ENCODE data around the gene ABHD14A. TPM values are rescaled to one million over a fixed set of nuclear protein-coding genes. Genes with fewer than 3 reads are reported as not detected.

Gene ABHD14A
- total and polyA plus RNA-seq, 10 donors: 8.7 to 26.7 (median 15.0) TPM

DNA sequence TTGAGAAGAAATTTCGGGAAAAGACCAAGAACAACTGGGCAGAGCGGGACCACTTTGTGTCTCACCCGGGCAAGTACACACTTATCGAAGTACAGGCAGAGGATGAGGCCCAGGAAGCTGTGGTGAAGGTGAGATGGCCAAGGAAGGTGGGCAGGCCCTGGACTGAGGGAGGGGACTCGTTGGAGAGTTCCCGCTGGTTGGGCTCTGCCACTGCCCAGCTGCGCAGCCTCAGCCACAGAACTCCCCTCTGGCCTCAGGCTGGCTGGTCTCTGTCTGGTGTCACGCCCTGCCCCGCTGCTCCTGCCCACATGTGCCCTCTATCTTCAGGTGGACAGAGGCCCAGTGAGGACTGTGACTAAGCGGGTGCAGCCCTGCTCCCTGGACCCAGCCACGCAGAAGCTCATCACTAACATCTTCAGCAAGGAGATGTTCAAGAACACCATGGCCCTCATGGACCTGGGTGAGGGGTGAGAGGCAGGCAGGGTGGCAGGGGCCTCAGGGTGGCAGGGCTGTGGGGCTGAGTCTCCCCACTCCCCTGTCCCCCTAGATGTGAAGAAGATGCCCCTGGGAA, 30.3 kb upstream of the ABHD14A start:
- intact Hi-C loops (cut with DNase I; ENCODE audit: low total_unique reads): loop anchor here (5.0 to 10.0 kb wide), 2 partner anchors 50 to 198 kb away; partner anchors contain the start of gene RPL29
- no peaks in the 10 kb centered on the region for H3K27me3 ChIP-seq (replicated peaks in 1 of 7)
- no peak overlapping the region for H3K4me3 ChIP-seq
- peak; percentile 74 for DNase-seq
- WGBS, 5 donors: 85 to 95% (median 87%) methylated on average over 9 to 11 of the region's 11 CpGs
- H3K36me3 ChIP-seq: peaks cover 0 to 50% (median 9%) of the 10 kb centered on the region in 6 donors
- no peak overlapping the region for H3K27ac ChIP-seq
- H3K9me3 ChIP-seq: no peaks in the 10 kb centered on the region
- TF ChIP-seq, protein P1, sequence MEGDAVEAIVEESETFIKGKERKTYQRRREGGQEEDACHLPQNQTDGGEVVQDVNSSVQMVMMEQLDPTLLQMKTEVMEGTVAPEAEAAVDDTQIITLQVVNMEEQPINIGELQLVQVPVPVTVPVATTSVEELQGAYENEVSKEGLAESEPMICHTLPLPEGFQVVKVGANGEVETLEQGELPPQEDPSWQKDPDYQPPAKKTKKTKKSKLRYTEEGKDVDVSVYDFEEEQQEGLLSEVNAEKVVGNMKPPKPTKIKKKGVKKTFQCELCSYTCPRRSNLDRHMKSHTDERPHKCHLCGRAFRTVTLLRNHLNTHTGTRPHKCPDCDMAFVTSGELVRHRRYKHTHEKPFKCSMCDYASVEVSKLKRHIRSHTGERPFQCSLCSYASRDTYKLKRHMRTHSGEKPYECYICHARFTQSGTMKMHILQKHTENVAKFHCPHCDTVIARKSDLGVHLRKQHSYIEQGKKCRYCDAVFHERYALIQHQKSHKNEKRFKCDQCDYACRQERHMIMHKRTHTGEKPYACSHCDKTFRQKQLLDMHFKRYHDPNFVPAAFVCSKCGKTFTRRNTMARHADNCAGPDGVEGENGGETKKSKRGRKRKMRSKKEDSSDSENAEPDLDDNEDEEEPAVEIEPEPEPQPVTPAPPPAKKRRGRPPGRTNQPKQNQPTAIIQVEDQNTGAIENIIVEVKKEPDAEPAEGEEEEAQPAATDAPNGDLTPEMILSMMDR (IDR thresholded peaks at IDR 0.05 in 8 of 11, conservative IDR thresholded peaks at IDR 0.05 in 3 of 11): no peak
- TF ChIP-seq POLR2A (IDR thresholded peaks at IDR 0.05) (no peak), POLR2AphosphoS5 (IDR thresholded peaks at IDR 0.05) (no peak)
- H3K4me1 ChIP-seq: peaks cover 15 to 39% (median 32%) of the 10 kb centered on the region in 6 donors

DNA sequence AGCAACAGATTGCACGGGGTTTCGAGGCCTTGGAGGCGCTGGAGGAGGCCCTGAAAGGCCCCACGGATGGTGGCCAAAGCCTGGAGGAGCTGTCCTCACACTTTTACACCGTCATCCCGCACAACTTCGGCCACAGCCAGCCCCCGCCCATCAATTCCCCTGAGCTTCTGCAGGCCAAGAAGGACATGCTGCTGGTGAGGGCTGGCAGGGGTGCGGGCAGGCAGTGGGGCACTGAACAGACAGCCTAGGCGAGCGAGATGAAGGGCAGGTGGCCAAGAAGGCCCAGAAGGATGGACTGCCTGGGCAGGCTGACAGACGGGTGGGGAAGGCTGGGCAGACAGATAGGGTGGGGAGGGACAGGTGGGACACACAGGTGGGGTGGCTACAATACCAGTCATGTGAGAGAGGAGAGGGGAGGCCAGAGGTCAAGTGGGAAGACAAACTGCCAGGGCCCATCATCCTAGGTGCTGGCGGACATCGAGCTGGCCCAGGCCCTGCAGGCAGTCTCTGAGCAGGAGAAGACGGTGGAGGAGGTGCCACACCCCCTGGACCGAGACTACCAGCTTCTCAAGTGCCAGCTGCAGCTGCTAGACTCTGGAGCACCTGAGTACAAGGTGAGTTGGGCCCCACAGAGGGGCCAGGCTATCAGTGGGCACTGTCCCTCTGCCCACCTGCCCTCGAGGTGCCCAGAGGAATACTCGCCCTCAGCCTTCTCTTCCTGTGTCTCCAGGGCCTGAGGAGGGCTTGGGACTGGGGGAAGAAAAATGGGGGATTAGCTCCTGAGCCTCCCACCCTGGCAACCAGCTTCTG, 29.6 kb upstream of the ABHD14A start:
- Histone ChIP-seq H3K27ac (no peak overlapping the region), H3K27me3 (replicated peaks in 1 of 7) (no peaks in the 10 kb centered on the region), H3K4me3 (no peak overlapping the region), H3K4me1 (peaks cover 15 to 33% (median 27%) of the 10 kb centered on the region in 6 donors), H3K36me3 (peaks cover 0 to 50% (median 9%) of the 10 kb centered on the region in 6 donors), H3K9me3 (no peaks in the 10 kb centered on the region)
- intact Hi-C loops (cut with DNase I; ENCODE audit: low total_unique reads): loop anchor here (5.0 to 10.0 kb wide), 2 partner anchors 50 to 197 kb away; partner anchors contain the start of gene RPL29
- 91 to 96% (median 94%) methylated on average over 10 to 18 of the region's 18 CpGs for WGBS, 5 donors
- no peak for TF ChIP-seq POLR2A (IDR thresholded peaks at IDR 0.05)
- TF ChIP-seq, protein P1 (IDR thresholded peaks at IDR 0.05 in 8 of 11, conservative IDR thresholded peaks at IDR 0.05 in 3 of 11): no peak
- TF ChIP-seq POLR2AphosphoS5 (IDR thresholded peaks at IDR 0.05): no peak
- peak; percentile 69 for DNase-seq

DNA sequence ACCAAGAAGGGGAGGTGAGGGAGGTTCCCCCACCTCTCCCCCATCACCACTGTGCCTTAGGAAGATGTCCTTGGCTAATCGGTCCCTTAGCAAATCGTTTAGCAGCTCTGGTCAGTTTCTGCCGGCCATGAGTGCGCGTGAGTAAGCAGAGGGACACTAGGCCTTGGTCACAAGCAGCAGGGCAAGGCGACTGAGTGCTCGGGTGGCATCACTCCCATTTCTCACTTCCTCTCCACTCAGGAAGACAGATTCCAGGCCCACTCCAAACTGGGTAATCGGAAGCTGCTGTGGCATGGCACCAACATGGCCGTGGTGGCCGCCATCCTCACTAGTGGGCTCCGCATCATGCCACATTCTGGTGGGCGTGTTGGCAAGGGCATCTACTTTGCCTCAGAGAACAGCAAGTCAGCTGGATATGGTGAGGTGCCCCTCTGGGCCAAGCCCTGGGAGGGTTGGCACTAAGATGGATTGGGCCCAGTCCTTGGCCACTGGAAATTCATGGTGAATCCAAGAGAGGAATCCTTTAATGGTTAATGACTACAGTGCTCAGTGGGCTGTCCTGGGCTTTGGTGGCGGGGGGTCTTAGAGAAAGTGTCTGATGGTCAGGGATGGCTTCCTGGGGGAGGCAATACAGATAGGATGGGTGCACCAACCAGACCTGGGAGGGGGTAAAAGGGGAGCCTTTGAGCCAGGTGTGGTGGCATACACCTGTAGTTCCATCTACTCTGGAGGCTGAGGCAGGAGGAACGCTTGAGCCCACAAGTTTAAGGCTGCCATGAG, 28.7 kb upstream of the ABHD14A start:
- H3K4me3 ChIP-seq: no peak overlapping the region
- H3K9me3 ChIP-seq: no peaks in the 10 kb centered on the region
- DNase-seq: peak; percentile 56
- TF ChIP-seq POLR2AphosphoS5 (IDR thresholded peaks at IDR 0.05) (no peak), POLR2A (IDR thresholded peaks at IDR 0.05) (no peak)
- TF ChIP-seq, protein P1 (IDR thresholded peaks at IDR 0.05 in 8 of 11, conservative IDR thresholded peaks at IDR 0.05 in 3 of 11): no peak
- intact Hi-C loops (cut with DNase I; ENCODE audit: low total_unique reads): loop anchor here (5.0 to 10.0 kb wide), 2 partner anchors 49 to 196 kb away; partner anchors contain the start of gene RPL29
- peaks cover 10 to 24% (median 18%) of the 10 kb centered on the region in 6 donors for H3K4me1 ChIP-seq
- H3K36me3 ChIP-seq: peaks cover 0 to 50% (median 9%) of the 10 kb centered on the region in 6 donors
- no peak overlapping the region for H3K27ac ChIP-seq
- 92 to 95% (median 93%) methylated on average over 11 to 14 of the region's 14 CpGs for WGBS, 5 donors
- H3K27me3 ChIP-seq (replicated peaks in 1 of 7): no peaks in the 10 kb centered on the region

All from spleen (tissue), 11 donors.